NCI-H1694 (cell line): ENCODE results near the gene KCNQ1.
"Not testable (repeated sequence)": the region's sequence is repeated elsewhere in the genome, so short reads cannot be mapped to it uniquely, and the experiment has no call there.

Source experiments
- DNase-seq: peaks from one replicate; lab custom pipeline; 2025; lab: John Stamatoyannopoulos, UW

KCNQ1 gene

DNA sequence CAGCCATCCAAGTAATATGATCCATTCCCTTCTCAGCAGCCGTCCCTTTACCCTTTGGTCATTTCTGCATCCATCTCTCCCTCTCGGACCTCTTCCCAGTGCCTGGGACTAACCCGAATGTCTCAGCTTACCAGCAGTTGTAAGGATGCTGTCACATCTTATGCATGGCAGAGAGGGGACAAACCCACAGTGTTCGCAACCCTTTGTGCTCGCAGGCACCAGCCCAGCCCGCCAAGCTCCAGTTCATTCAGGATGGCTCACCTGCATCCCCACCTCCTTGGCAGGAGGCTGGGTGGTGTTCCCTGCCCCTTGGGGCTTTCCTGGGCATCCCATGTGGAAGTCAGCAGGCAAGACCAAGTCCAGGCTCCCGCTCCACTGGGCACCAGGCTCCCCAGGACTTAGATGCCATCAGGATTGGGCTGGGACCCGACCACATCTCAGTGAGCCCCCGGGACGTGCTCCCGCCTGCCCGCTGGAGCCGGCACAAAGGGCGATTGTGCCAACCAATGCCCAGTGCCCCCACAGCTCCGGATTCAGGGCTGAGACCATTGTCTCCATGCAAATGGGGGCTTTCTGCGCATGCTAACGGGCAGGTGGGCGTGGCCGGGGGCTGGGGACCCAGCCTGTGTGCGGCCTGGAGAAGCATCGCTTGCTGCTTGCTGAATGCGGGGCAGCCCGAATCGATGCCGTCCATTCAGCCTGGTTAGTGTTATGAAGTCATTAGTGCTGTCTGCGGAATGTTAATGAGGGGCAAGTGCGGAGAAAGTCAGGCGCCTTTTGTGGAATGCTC is 146.4 kb downstream of the KCNQ1 start:
- DNase-seq, result no peak

DNA sequence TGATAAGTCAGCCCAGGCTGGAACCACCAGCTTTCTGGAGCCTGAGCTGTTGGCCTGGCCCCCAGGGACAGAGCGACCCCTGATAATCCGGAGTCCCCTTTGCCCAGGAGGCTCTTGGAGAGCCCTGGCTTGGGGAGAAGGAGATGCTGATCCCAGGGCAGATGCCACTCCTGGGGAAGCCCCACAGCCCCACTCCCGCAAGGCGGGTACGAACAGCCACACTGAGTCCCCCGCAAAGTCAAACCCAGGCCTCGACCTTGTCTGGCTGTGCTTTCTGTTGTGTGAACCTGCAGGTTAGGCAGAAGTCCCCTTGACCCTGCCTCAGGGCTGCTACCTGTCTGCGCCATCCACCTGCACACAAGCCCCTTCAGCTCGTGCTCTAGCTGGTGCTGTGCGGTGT is 147.0 kb downstream of the KCNQ1 start:
- no peak for DNase-seq

DNA sequence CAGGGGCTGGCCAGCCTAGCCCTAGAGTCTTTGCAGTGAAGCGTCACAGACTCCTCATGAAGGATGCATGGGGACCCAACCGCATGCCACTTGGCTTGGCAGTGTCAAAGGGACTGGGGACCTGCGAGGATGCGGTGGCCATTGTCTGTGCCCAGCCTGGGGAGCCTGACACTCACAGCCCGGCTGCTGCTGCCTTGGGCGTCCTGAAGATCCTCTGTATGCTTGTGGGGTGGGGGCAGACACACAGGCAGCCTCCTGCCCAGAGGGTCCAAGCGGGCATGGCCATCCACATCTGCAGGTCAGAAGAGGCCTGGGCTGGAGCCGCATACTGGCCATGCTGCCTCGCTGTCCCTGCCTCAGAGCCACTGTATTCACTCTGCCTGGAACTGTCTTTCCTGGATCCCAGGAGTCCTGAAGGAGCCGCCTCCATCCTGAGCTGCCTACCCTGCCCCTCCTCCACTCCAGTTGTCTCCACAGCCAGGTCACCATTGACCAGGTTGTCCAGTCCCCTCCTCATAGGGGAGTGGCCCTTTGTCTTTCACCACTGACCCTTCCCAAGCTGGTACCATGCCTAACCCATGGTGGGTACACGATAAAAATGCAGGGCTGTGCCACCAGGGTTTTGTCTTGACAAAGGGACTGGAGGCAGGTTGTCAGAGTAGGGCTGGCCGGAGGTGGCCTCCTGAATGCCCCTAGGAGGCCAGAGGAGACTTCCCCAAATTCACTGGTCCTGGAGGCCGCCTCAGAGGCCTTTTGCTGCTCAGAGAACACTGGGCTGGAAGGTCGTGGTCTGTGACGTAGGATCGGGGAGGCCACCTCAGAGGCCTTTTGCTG is 148.0 kb downstream of the KCNQ1 start:
- no peak for DNase-seq

DNA sequence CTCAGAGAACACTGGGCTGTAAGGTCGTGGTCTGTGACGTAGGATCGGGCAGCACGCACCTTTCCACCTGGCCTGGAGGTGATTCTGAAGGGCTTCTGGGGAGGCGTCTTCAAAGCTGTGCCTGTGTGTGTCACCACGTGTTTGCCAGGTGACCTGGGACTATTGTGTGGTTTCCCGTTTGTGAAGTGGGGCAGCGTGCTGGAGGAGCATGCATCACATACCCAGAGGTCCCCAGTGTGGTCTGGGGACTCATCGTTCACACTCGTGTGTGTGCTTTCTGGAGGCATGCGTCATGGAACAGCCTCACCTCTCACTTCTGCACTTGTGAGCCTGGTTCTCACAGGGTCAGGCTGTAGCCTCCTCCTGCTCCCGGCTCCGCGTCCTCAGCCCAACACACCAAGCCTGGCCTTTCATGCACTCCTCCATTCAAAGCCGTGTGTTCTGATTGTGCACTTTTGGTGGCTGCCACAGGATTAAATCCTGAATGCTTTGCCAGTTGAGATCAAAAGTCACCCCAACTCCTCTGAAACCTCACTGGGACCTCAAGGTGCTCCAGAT is 148.7 kb downstream of the KCNQ1 start:
- no peak for DNase-seq

DNA sequence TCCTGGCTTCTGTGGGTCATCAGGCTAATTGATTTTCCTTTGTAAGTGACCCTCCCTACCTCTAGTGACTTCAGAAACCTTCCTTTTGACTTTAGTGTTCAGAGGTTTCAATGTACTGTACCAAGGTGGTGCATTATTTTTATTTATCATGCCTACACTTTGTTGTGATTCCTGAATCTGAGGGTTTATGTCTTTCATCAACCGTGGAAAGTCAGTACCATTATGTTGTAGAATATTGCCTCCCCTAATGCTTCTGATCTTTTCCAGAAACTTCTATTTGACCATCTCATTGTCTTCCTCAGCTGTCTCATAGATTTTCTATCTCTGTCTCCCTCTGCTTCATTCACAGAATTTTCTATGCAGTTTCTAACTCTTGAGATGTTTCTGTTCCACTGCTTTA is 149.5 kb downstream of the KCNQ1 start:
- no peak for DNase-seq

DNA sequence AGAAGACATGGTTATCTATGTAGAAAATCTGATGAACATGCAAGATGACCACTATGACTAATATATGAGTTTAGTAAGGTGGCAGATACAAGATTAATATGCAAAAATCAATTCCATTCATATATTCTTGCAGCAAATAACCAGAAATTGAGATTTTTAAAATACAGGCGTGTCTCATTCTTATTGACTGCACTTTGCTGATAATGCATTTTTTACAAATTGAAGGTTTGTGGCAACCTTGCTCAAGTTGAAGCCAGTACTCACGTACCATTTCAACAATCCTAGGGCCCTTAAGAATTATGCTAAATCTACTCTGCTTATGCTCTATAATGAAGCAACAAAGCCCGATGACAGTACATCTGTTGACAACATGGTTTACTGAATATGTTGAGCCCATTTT is 150.4 kb downstream of the KCNQ1 start:
- DNase-seq, result no peak

DNA sequence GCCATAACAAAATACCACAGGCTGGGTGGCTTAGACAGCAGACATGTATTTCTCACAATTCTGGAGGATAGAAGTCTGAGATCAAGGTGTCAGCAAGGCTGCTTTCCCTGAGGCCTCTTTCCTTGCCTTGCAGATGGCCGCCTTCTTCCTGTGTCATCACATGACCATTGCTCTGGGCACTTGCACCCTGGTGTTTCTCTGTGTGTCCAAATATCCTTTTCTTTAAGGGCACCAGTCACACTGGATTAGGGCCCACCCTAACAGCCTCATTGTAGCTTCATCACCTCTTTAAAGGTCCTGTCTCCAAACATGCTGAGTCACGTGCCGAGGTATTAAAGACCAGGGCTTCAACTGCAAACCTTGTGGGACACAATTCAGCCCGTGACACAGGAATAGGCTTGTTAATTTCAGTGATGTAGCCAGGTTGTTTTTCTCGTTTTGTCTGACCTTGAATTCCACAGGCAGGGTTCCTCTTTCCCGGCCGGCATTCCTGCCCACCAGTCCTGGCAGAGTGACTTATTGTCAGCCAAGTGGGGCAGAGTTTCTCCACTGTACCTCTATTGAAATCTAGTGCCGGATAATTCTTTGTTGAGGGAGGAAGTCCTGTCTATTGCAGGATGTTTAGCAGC is 154.9 kb downstream of the KCNQ1 start:
- no peak for DNase-seq

DNA sequence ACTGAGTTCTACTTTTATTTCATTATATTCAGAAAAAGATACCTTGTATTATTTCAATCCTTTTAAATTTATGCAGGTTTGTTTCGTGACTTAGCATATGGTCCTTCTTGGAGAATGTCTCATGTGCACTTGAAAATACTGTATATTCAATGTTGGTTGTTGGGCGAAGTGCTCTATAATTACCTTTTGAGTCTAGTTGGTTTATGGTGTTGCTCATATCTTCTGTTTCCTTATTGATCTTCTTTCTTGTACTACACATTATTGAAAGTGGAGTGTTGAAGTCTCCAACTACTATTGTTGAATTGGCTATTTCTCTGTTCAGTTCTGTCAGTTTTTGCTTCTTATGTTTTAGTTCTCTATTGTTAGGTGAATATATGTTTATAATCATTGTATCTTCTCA is 164.5 kb downstream of the KCNQ1 start:
- DNase-seq, result no peak

DNA sequence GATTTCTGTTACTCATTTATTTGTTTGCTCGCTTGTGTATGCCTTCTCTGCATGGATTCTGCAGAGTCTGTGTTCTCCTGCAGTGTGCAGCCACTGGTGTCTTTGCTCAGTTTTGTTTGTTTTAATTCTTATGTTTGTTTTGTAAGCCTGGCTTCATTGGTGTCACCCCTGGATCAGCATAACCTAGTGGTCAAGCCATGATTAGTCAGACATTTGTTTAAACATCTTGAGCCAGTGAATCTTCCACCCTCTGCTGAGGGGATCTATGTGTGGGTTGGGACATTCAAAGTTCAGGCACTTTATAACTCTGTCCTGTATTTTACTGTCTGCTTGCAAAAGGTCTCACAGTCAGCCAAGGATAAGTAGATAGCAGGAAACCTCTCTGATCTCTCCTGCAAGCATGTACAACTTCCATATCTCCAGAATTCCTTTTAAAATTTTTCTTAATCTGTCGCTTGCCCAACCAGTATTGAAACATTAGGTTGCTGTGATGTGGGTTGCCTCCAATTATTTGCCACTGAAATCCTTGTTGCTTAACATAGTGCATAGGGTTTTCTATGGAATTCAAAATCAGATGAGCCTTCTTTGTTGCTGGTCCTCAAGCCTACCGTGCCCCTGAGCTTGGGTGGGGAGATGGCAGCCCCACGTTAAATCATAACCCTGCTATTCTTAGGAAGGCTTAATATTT is 168.2 kb downstream of the KCNQ1 start:
- no peak for DNase-seq

DNA sequence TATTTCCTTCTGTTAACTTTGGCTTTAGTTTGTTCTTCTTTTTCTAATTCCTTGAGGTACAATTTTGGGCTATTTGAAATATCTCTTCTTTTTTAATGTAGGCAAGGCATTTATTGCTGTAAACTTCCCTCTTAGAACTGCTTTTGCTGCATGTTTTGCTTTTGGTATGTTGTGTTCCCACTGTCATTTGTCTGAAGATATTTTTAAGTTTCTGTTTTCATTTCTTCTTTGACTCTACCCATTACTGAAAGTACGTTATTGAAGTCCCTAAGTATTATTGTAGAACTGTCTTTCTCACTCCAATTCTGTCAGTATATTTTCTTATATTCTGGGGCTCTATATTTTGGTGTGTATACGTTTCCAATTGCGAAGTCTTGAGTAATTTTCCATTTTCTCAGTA is 177.1 kb downstream of the KCNQ1 start:
- DNase-seq, result no peak

DNA sequence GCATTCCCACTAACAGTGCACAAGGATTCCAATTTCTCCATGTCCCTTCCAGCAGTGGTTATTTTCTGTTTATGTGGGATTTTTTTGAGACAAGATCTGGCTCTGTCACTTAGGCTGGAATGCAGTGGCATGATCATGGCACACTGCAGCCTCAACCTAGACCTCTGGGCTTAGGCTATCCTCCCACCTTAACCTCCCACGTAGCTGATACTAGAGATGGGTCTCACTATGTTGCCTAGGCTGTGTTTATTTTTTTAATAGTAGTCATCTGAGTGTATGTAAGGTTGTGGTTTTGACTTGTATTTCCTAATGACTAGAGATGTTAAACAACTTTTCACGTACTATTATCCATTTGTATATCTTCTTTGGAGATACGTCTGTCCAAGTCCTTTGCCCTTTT is 180.4 kb downstream of the KCNQ1 start:
- no peak for DNase-seq

DNA sequence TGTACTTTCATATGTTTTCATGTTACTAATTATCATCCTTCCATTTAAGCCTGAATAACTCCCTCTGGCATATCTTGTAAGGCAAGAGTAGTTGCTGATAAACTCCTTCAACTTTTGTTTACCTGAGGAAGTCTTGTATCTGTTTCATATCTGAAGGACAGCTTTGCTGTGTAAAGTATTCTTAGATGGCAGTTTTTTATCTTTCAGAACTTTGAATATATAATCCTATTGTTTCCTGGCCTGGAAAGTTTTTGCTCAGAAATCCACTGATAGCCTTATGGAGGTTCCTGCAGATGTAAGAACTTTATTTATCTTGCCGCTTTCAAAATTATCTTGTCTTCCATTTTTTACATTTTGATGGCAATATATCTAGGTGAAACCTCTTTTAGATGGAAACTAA is 185.9 kb downstream of the KCNQ1 start:
- no peak for DNase-seq

DNA sequence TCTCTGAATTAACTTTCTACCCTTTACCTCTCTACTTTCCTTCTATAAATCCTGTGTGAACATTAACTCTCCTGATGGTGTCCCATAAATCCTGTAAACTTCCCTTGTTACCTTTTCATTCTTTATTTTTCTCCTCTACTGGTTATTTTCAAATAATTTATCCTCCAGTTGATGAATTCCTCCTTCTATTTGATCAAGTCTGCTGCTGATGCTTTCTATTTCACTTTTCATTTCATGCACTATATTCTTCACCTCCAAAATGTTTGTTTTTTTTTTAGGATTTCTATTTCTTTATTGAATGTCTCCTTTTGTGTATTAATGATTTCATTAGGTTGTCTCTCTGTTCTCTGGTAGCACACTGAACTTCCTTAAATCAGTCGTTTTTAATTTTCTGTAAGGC is 186.4 kb downstream of the KCNQ1 start:
- DNase-seq, result no peak

DNA sequence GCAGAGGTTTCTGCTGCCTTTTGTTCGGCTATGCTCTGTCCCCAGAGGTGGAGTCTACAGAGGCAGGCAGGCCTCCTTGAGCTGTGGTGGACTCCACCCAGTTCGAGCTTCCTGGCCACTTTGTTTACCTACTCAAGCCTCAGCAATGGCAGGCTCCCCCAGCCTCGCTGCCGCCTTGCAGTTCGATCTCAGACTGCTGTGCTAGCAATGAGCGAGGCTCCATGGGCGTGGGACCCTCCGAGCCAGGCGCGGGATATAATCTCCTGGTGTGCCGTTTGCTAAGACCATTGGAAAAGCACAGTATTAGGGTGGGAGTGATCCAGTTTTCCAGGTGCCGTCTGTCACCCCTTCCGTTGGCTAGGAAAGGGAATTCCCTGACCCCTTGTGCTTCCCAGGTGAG is 195.0 kb downstream of the KCNQ1 start:
- not testable (repeated sequence) for DNase-seq

DNA sequence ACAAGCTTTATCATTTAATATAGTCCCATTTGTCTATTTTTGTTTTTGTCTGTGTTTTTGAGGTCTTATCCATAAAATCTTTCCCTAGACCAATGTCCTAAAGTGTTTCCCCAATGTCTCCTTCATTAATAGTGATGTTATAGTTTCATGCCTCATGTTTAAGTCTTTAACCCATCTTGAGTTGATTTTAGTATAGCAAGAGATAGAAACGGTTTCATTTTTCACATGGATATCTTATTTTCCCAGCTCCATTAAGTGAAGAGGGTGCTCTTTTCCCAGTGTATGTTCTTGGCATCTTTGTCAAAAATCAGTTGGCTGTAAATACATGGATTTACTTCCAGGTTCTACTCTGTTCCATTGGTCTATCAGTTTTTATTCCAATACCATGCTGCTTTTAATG is 196.8 kb downstream of the KCNQ1 start:
- DNase-seq, result no peak

DNA sequence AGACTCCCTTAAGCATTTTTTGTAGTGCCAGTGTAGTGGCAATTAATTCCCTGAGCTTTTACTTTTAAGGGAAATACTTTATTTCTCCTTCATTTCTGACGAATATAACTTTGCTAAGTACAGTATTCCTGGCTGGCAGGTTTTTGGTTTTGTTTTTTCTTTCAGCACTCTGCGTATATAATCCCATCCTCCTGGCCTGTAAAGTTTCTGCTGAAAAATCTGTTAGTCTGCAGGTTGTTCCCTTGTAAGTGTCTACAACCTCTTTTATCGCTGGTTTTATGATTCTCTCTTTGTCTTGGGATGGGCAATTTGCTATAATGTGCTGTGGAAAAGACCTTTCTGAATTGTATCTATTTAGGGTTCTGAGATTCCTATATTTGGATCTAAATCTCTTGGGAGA is 198.9 kb downstream of the KCNQ1 start:
- DNase-seq, result no peak

DNA sequence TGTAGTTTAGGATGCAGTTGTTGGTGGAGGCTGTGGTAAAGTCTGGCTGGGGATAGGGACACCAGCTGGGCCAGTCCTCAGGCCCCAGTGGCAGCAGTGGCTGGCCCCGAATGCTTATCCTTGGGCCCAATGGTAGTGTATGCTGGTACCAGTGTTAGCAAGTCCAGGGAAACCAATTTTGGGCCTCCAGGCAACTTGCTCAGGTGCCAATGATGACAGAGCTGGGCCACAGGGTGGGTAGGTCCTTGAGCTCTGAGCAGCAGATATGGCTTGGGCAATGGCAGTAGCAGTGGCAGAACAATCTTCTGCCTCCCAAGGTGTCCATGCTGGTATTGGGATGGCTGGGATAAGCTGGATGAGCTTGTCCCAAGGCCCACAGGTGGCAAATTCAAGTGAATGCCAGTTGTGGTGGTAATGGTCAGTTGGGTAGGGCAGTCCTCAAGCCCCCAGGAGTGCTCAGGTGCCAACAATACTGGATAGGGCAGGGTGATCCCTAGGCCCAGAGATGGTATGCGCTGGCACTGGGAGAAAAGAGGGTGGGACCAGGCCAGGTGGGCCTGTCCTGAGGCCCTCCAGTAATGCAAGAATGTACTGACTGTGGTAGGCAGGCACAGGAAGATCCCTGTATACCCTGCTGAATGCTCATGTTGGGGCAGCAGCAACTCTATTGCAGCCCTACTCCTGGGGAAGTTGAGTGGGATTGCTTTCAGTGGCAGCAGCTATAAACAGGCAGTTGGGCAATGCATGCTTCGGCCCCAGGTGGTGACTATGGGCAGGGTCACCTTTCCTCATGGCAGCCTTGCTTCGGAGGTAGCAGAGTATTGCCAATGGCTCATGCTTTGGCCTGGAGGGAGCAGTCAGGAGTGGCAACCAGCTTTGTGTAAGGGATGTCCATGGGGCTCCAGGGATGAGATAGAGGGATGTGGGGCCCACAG is 200.3 kb downstream of the KCNQ1 start:
- no peak for DNase-seq

DNA sequence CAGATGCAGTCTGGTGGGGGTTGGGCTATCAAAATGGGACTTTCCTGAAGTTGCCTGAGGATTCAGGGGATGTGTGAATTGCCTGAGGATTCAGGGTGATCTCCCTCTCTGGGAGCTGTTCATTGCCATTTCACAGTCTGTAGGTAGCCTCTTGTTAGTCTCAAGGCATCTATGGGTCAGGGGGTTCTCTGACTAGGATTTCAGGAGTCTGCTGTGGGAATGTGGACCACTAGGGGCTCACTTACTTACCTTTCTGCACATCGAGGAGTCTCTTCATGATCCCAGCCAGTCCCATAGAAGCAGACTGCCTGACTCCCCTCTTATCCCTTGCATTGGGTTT is 200.9 kb downstream of the KCNQ1 start:
- DNase-seq, result no peak

DNA sequence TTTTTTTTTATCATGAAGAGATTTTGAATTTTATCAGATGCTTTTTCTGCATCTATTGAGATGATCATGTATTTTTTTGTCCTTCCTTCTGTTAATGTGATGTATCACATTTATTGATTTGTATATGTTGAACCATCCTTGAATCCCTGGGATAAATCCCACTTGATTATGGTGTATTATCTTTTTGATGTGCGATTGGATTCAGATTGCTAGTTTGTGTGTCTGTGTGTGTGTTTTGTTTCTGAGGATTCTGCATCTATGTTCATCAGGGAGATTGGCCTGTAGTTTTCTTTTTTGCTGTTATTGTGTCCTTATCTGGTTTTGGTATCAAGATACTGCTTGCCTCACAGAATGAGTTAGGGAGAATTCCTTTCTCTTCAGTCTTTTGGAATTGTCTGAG is 202.4 kb downstream of the KCNQ1 start:
- no peak for DNase-seq

DNA sequence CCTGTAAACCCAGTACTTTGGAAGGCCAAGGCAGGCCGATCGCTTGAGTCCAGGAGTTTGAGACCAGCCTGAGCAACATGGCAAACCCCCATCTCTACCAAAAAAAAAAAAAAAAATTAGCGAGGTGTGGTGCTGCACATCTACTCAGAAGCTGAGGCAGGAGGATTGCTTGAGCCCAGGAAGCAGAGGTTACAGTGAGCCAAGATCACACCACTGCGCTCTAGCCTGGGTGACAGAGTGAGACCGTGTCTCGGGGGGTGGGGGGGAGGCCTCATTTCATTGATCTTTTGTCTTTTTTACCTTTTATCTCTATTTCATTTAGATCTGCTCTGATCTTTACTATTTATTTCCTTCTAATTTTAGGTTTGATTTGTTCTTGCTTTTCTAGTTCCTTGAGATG is 203.1 kb downstream of the KCNQ1 start:
- DNase-seq, result no peak

DNA sequence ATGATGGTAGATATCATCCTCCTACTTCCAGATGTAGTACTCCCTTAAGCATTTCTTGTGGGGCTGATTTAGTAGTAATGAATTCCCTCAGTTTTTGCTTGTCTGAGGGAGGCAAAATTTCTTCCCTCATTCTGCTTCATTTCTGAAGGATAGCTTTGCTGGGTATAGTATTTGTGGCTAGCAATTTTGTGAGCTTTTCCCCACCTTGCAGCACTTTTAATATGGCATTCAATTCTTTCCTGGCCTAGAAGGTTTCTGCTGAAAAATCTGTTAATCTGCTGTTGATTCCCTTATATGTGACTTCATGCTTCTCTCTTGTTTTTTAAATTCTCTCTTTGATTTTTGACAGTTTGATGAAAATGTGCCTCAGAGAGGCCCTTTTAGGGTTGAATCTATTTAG is 204.6 kb downstream of the KCNQ1 start:
- DNase-seq, result no peak
